Medulla oblongata (tissue), 1 donor: ENCODE measurements around the gene GPC3.
A peak's percentile ranks its signal among the peaks of the same experiment; 100 is the strongest.
"Not testable (repeated sequence)": the region's sequence is repeated elsewhere in the genome, so short reads cannot be mapped to it uniquely, and the experiment has no call there.

Experiments used
- DNase-seq: peaks from one replicate; pipeline ENCODE4 v3.0.0-alpha.2; 2015; ENCODE audit errors: extremely low spot score

GPC3 gene

DNA sequence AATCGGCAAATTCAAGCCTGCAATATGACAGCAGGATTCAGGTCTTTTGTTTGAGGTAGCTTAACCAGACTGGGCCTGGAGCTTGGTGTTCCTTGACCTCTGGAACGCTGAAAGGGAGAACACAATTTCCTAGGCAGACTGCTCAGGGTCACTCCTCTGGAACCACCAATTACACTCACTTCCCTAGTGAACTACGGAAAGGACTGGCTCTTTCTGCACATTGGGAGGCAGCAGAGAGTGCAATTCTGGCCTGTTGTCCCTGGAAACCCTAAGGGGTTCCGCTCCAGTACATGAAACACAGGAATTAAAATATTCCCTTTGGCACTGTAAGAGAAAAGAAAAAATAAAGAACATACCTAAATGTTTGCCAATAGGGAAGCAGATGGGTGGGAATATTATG is 58.6 kb downstream of the GPC3 start:
- DNase-seq: no peak

DNA sequence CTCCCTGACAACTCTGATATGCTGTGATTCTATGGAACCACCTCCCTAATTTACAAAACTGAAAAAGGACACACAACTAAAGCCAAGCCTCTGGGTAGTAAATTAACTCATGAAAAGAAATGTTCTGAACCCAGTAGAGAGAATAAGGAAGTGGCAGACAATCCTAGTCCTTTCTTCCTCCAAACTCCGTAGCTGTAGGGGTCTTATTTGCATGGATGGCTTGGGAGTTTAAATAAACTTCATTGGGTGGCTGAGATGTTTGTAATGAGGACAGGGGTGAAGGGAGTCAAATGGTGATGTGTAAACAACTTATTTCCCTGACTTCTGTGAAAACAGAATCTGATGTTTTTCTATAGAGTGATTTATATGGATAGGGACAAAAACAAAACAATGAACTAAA is 59.3 kb downstream of the GPC3 start:
- no peak for DNase-seq

DNA sequence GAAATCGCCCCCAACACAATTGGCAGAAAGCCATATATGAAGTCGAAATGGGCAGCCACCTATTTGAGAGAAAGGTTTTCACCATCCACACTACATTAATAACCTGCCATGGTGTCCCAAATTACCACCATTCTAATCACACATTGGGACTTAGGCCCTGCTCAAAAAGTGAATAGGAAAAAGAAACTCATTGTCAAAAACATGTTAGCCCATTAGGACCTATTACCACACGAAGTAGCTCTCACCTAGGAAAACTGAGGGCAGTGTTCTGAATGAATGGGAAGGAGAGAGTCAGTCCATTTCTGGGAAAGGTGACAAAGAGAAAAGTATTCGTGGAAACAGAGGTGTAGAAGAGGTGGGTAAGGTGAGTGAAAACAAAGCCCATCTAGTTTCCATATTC is 60.8 kb downstream of the GPC3 start:
- no peak for DNase-seq

DNA sequence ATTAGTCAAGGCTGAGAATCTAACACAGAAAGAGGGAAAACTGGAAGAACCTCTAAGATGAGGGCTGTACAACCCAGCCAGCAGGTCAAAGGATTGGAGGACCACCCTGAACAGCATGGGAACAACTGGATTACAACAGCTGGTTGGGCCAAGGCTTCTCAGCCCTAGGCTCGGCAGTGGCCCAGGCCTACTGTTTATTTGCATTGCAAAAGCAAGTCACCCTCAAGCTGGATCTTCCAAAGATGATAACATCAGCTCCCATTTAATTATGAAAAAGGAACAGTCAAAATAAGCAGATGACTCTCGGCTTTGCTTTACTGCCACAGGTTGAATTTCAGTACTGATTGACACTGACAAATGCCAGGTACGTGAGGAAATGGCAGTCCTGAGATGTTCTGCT is 61.8 kb downstream of the GPC3 start:
- no peak for DNase-seq

DNA sequence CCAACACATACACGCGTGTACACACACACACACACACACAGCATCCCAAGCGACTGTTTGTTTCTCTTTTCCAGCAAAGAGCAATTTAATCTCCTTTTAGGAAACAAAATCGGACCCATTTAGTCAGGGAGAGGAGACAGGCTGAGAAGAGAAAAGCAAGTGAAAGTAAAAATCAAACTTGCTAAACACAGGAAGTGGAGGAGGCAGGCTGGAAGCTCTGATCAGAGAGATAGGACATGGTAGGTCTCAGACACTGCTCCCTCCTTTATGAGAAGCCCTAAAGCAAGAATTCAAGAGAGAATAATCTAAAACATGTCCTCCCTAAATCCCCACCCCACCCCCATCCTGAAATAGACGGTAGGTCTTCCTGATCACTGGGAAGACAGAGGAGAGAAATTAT is 62.3 kb downstream of the GPC3 start:
- no peak for DNase-seq

DNA sequence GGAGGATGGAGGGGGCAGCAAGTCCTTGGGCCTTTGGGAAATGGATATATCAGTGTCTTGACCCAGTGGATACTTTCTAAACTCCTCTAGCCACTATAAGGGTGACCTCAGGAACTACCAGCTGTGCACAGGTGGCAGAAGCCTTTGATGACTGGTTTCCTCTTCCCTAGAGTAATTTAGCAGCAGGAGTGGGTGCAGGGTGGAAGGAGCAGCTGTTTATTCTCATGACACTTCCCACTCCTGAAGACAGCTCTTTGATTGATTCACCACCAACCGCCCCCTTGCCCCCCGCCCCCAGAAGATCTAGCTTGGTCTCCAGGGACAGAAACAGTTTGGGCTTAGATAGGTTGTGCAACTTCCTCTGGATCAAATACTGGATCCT is 63.0 kb downstream of the GPC3 start:
- no peak for DNase-seq

DNA sequence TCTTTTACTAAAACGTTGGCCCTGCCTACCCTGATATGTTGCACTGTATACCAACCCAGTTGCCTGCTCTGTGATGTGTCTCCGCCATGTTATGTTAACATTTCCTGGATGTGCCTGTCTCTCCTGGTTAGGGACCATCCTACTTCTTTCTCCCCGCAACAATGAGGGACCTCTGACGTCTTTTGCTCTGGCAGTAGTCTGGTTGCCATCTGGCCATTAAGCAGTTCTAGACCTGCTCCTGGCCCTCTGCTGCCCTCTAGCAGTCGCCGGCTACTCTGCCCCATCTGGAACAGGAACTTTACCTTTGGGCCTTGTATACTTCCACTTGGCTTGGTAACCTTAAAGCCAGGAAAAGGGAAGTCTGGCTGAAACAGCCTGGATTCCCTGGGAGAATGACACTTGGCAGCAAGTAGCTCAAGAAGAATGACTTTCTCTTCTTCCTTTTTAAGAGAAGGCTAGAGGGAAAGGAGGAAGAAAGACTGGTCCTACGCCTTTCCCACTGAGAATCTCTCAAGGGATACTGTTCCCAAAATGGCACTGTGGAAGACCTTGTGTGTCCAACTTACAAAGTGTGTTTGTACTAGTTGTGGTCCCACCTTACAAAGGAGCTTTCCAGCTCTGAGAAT is 63.5 kb downstream of the GPC3 start:
- DNase-seq: peak; percentile 19

DNA sequence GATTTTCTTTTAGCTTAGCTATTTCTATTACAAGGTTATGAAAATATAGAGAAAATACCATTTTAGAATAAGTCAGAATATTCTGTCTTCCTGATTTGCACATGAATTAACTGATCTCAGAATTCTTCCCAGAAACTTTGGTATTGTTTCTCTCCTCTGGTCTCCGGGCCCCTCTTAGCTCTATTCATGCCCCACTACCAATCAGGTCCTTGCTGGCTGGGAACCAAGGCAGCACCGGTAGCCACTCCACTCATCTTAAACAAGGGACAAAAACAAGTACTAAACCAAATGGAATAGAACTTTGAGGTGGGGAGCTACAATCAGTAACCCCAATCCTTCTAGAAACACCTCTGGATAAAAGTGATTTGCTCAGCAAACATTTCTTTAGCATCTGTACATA is 64.3 kb downstream of the GPC3 start:
- no peak for DNase-seq

DNA sequence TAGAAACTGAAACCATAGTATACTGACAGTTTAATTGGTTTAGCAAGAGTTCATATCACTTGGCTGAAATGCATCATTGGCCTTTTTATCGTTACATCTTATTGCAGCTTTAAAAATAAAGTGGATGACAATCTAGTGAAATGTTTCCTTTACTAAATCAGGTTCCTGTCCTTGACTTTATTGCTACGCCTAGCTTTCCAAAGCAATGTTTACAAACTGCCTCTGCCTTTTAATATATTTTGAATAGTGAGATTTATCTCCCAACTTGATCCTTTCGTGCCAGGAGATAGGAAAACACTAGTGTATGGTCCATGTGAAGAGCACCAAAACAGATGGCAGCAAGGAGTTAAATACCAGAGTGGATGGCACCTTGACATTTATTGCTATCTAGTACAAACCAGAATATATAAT is 67.0 kb downstream of the GPC3 start:
- DNase-seq: no peak

DNA sequence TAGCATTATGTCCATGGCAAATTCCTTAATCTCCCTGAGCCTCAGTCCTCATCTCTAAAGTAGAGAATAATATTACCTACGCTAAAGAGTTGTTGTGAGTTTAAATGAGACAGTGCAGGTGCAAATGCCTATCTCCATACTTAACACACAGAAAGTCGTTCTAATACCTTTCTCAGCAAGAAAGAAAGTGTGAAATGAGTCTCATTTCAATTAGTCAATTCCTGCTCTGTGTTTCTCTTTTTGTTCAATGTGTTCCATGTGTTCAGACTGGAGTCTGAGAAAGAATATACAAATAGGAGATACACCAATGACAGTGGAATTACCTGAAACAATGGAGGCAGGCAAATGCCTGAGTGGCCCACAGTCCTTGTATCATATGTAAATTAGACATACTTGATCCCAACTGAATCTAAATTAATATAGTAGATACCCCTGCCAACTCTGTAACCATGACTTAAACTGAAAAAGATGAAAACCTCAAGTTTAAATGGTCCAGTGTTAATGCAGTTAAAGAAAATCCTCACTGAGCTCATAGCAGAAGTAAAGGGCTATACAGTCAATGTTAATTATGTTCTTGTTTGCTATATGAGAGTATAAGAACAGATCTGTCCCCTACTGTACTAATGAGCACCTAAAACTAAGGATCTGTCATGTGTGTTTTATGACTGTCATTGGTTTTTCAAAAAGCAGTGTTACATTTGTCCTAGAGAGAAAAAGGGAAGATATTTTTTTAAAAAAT is 68.2 kb downstream of the GPC3 start:
- DNase-seq: no peak

DNA sequence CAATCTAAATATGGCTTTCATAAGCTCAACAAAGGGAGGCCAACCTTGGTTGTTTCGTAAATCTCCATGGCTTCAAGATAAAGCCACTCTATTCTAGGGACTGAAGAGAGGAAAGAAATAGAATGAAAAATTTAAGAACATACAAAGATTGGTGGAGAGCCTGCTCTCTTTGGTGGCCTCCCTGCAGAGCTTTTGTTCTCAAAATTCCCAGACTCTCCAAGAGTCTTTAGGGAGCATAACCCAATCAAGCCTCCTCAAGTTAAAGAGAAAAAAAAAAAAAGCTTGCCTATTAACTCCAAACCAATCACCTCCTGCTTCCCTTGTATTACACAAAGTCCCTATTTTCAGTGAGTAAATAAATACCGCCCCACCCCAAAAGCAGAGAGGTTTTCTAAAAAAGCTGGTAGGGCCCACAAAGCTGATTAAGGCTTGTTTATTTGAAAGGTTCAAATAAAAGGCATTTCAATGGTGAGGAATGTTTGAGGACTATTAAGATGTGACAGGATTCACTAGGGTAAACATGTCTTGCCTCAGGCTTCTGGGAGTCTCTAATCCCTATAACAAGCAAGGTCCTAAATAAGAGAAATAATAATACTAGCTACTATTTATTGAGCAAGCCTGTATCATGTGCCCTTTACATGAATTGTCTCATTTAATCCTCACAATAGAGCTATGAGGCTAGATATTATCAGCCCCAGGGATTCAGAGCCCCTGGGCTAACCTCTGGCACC is 71.6 kb downstream of the GPC3 start:
- DNase-seq: no peak

DNA sequence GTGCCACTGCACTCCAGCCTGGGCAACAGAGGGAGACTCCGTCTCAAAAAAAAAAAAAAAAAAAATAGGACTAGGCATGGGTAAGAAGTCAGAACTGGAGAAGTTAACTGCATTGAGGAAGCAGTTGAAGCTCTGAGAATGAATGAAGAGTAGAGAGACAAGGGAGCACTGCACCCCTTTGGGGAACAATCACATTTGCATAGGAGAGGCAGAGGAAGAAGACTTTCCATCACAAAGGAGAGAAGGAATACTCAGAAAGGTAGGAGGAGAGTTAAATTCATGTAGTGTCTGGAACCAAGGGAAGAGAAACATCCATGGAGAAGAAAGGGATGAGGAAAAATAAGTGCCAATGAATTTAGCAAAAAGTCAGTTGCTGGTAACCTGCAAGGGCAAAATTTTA is 72.4 kb downstream of the GPC3 start:
- no peak for DNase-seq

DNA sequence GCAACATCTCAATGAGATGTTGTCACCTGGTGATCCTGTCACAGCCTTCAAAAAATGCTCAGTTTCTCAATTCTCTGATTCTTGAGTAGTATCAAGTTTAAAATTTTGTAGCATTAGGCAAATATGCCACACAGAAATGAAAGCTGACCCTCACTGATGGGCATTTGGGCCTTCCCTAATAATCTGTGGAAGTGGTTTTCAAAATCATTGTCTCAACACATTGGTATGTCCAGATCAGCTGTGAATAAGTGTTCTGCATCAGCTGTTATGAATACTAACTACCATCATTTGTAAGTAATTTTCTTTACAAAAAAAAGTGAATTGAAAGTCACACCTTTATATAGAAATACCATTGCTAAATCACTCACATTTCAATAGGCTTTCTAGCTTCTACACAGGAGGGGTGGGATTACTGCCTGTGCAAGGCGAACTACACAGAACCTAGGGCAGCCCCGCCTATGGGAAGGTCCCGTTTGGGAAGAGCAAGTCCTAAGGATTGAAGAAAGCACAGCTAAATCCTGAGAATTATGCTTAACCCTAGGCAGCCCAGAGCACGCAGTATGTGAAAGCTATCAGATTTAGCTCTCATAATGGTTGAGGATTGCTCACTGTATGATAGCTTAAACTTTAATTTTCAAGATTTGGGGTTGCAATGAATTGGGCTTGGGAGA is 73.4 kb downstream of the GPC3 start:
- DNase-seq: no peak

DNA sequence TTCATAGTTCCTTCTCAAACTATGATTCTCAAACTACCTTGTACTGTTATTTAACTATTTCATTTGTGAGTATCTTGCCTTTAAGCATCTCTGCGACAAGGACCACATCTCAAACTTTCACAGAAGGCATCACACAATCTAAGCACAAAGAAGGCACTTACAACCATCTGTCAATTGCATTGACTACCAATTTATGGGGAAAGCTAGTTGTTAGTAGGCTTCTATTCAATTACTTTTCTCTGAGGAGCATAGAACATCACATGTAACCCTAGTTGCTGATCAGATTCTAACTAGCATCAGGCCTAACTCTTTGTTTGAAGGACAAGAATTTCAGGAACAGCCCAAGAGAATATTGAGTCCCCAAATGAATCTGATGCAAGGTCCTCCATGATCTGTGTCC is 74.9 kb downstream of the GPC3 start:
- DNase-seq: no peak

DNA sequence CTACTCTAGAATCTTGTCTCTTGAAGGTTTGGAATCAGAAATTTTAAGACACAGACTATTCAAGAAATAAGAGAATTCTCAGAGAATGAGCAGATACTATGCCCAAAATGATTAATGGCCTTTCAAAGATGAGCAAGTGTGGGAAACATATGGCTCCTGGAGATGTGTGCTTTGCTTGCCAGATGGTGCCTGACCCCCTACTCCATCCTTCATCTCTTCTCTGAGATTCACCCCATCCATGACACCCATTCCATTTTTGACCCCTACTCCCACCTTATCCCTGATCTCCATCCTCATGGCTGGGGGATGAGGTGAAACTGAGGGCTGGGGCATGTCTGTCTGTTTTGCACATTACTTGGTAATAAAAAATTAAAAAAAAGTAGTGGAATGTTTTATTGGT is 75.5 kb downstream of the GPC3 start:
- DNase-seq: no peak

DNA sequence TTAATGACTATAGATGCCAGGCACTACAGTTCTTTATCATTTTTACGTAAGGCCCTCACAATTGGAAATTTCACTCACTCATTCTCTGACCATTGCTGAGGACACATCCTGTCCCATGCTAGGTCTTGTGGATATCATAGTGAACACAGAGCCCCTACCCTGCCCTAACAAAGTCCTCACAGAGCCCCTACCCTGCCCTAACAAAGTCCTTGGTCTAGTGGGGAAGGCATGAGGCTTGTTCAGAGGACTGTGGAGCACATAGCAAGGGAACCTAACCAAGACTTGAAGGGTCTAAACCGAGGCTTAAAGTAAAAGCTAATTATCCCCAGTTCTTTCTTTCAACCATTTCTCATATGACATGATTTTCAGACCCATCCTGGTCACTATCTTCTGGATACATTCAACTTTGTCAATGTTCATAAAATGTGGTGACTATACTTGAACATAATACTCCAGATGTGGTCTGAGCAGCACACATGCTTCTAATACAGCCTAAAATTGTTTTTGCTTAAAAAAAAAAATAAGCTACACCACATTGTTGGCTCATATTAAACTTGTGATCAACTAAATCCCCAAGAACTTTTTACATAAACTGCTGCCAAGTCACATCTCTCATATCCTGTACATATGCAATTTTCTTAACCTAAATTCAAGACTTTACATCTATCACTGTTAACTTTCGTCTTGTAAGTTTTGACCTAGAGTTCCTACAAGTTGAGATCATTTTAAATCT is 77.0 kb downstream of the GPC3 start:
- DNase-seq: no peak

DNA sequence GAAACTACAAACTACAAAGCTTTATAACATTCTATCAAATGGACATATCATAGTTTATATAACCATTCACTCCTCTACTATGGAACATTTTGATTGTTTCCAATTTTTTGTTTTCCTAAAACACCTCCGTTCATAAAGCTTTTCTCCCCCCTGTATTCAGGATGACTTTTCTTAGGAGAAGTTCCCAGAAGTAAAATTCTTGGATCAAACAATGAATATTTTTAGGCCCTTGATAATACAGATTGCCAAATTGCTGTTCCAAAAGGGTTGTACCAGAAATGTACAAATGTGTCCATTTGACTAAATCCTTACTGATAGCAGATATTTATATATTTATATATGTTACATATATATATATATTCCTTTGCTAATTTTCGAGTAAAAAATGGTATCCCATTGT is 77.8 kb downstream of the GPC3 start:
- no peak for DNase-seq

DNA sequence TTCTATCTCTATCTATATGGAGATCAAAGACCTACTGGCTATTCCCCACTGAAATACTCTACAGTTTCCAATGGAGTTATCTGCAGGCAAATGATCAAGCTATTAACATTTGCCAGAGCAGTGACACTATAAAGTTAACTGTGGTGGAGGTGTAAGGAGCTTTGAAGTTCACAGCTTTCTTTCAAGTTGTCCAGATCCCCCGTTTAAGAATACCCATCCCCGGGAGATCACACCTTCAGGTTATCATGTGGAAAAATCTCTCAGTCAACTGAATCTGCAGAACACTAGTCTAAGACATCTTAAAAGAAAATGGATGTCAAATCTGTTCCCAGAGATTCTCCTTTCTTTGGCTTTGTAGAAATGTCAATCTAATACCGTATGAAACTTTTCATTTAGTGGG is 80.1 kb downstream of the GPC3 start:
- DNase-seq: no peak

DNA sequence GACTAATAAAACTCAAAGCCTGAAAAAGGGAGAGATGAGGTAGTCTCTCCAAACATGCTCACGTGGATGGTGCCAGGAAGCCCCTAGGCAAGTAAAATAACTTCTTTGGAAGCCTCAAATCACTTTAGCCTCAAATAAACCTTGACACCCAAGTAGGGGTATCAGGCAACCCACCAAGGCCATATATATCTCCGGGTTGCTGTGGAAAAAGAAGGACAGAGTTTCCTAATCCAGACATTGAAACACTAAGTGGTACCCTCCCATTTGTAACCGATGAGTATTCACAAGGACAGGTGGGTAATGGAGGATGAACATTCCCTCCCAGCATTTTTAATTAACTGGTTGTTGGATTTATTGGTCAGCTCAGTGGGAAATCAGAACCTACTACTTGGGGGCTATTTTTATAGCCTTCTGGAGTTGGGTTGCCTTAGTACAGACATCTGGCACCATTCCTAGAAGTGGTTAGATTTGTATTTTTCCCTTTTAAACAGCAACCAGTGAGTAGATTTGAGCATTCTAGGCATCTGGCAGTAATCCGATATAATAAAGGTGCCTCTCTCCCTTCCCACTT is 87.7 kb downstream of the GPC3 start:
- DNase-seq: no peak

DNA sequence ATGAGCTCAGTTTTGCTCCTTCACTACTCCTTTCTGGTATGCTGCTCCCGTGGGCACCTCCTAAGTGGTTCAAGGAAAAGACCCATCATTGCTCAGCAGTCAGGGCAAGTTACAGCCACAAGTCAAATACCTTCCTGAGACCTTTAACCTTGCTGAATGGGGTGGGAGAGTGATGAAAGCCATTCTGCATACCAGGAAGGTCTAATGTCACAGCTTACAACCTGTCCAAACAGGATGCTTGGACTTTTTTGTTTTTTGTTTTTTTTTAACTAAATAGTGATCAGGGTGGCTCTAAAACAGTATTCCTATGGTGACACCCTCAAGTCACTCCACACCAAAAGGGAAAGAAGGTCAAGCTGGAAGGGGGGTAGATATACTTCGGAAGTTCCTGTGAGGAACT is 93.1 kb downstream of the GPC3 start:
- DNase-seq: no peak

DNA sequence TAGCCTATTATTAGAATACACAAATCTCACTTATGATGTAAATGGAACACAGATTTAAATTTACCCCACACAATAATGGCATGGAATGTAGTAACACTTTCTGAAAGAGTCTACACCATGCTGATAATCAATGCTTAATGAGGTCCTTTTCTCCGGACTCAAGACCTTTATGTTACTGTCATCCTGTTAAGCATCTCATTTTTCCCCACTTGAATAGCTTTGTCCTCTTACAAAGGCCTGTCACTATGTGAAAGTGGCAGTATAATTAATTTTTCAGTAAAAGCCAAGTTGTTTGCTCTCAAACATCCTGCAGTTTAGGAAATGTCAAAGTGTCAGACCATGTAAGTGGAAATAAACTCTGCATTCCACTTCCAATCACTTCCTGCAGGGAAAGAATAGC is 96.4 kb downstream of the GPC3 start:
- DNase-seq: no peak

DNA sequence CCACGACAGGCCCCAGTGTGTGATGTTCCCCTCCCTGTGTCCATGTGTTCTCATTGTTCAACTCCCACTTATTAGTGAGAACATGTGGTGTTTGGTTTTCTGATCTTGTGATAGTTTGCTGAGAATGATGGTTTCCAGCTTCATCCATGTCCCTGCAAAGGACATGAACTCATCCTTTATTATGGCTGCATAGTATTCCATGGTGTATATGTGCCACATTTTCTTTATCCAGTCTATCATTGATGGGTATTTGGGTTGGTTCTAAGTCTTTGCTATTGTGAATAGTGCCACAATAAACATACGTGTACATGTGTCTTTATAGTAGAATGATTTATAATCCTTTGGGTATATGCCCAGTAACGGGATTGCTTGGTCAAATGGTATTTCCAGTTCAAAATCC is 97.3 kb downstream of the GPC3 start:
- DNase-seq: not testable (repeated sequence)
